B cell (primary cell): ENCODE data around the gene TMIE.

Experiments
- CTCF ChIP-seq: fragments of 200-600 bp; IDR thresholded peaks from one replicate; pipeline ENCODE4 v1.8.0; 2022; ENCODE audit warnings: antibody characterized with exemption, mild to moderate bottlenecking
- EZH2 ChIP-seq: IDR thresholded peaks from 2 replicates; pipeline ENCODE4 v1.6.1; 2012; ENCODE audit warnings: borderline replicate concordance, low read depth, mild to moderate bottlenecking, moderate library complexity, low read length; ENCODE audit not compliant: insufficient read depth, poor library complexity, severe bottlenecking

- TF ChIP-seq CTCF (no peak), EZH2 (no peak)
Measured at GRCh38 chr3:46708401-46709156, 7.4 kb downstream of the TMIE start.
